Gastroesophageal sphincter (tissue), 3 donors: ENCODE results near the gene LY6G6D.

Source experiments
- CTCF ChIP-seq, 4 experiments: fragments of 200-600 bp in 2 of 4; fragments of 450-650 bp in 2 of 4; sonication (generic) in 1 of 4; IDR thresholded peaks; one replicate each; pipeline ENCODE4 v1.5.1; 2017 to 2019; ENCODE audit warnings: antibody characterized with exemption in 4 of 4, mild to moderate bottlenecking in 2 of 4, moderate library complexity in 2 of 4
- POLR2A ChIP-seq, 2 donors: fragments of 450-650 bp; IDR thresholded peaks; one replicate each; pipeline ENCODE4 v1.6.1; 2017; ENCODE audit warnings: antibody characterized with exemption in 2 of 2, mild to moderate bottlenecking in 2 of 2, moderate library complexity in 1 of 2
- POLR2AphosphoS5 ChIP-seq: sonication (generic); formaldehyde crosslinking; IDR thresholded peaks from one replicate; pipeline ENCODE4 v1.6.1; 2017; ENCODE audit warnings: antibody characterized with exemption

- no peak for TF ChIP-seq CTCF (IDR thresholded peaks at IDR 0.05)
- TF ChIP-seq POLR2AphosphoS5 = no peak
- no peak for TF ChIP-seq POLR2A (IDR thresholded peaks at IDR 0.05)
Observed at GRCh38 chr6:31705931-31706330, 9.2 kb upstream of the LY6G6D start.
